Retinal pigment epithelial cell (primary cell): ENCODE data around the gene VPS26C.
"Not testable (repeated sequence)": the region's sequence is repeated elsewhere in the genome, so short reads cannot be mapped to it uniquely, and the experiment has no call there.

Experiments
- DNase-seq: peaks from one replicate; pipeline ENCODE4 v3.0.0-alpha.2; 2010; ENCODE audit warnings: low read depth
- H3K4me3 ChIP-seq: 2 replicates; pipeline ENCODE4 v1.5.1; 2011; ENCODE audit warnings: mild to moderate bottlenecking, low read length, control low read depth, moderate library complexity
- TF ChIP-seq, protein P1 (sequence below): conservative IDR thresholded peaks from 2 replicates; pipeline ENCODE4 v1.5.1; 2011; ENCODE audit warnings: low read depth, low read length, control low read depth, inconsistent platforms

The VPS26C gene

DNA sequence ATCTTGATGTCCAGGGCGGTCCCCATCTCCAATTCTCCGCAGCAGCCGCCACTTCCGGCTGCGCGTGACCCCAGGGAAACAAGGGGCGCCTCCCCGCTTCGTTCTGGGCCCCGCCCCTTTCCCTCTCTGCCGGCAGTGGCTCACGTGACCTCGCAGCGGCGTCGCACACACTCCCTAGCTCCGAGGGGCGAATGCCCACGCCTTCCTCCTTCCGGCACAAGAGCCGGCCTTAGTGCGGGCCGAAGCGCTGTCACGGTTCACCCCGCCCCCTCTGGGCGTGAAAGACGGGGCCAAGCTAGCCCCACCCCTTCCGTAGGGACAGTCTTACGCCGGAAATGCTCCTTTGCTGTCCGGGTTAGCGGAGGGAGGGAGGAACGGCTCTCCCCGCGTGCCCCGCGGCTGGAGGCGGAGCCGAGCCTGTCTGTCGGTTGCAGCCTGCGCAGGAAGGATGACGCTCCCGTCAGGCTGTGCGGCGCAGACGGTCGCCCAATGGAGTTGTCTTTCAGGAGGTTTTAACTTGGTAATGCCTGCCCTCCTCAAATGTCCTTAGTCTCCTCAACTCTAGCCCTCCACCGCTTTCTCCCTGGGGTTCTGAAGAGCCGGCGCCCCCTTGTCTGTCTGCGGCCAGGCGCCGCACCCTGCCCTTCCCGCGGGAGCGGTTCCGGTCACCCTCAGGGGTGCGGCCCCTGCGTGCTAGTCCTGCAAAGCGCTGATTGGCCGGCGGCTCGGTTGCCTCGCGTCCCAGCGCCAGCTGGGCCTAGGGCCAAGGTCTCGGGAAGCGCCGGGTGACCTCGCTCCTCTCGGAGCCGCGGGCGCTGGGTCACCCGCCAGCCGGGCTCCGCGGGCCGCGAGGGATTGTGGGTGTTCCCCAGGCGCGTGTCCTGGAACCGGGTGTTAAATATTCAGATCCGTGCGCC lies at the start of gene VPS26C:
TSS of gene VPS26C (minus strand) at position 66 of the 917 bp plus-strand sequence. CDS start at position 26, 40 bp downstream.
- TF ChIP-seq, protein P1, sequence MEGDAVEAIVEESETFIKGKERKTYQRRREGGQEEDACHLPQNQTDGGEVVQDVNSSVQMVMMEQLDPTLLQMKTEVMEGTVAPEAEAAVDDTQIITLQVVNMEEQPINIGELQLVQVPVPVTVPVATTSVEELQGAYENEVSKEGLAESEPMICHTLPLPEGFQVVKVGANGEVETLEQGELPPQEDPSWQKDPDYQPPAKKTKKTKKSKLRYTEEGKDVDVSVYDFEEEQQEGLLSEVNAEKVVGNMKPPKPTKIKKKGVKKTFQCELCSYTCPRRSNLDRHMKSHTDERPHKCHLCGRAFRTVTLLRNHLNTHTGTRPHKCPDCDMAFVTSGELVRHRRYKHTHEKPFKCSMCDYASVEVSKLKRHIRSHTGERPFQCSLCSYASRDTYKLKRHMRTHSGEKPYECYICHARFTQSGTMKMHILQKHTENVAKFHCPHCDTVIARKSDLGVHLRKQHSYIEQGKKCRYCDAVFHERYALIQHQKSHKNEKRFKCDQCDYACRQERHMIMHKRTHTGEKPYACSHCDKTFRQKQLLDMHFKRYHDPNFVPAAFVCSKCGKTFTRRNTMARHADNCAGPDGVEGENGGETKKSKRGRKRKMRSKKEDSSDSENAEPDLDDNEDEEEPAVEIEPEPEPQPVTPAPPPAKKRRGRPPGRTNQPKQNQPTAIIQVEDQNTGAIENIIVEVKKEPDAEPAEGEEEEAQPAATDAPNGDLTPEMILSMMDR = no peak
- peak within 1 kb of the TSS; percentile 62 for H3K4me3 ChIP-seq
- peak; percentile 98 for DNase-seq

DNA sequence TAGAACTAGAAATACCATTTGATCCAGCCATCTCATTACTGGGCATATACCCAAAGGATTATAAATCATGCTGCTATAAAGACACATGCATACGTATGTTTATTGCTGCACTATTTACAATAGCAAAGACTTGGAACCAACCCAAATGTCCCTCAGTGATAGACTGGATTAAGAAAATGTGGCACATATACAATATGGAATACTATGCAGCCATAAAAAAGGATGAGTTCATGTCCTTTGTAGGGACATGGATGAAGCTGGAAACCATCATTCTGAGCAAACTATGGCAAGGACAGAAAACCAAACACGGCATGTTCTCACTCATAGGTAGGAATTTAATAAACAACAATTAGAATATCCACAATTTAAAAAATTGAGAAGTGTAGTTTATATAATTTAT lies 48.9 kb upstream of the VPS26C start:
- DNase-seq = not testable (repeated sequence)

DNA sequence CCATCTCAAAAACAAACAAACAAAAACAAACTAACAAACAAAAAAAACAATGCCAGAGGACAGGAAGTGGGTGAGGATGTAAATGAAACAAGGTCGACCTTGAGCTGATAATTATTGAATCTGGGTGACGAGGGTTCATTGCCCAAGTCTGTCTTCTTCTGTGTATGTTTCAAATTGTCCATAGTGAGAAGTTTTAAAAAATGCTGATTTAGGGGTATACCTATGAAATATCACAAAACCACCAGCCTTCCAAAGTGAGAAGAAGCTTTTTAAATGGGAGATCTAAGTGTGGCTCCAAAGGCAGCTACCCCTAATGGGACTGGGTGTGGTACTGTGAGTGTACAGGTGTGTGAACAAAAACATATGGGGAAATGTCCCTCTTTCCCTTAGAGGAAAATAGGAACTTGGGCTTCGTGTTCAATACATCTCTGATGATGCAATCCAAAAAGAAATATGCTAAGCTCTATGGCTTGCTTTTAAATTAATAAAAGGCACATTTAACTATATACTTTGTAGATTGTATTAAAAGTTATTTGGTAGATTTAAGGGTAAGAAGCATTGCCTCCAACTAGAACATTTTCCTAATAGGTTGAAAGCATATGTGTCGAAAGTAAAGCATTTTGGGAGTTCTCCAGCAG lies 33.1 kb upstream of the VPS26C start:
- no peak for DNase-seq
- H3K4me3 ChIP-seq = no peak overlapping the region
- TF ChIP-seq, protein P1 = no peak

More for the DNA sequence above, 48.9 kb upstream of the VPS26C start:
- H3K4me3 ChIP-seq = not testable (repeated sequence)

GRCh38 chr21:37297364-37297763 lies 30.2 kb upstream of the VPS26C start:
- DNase-seq = no peak
- TF ChIP-seq, protein P1 = no peak
- no peak overlapping the region for H3K4me3 ChIP-seq

GRCh38 chr21:37294679-37295078 lies 27.5 kb upstream of the VPS26C start:
- TF ChIP-seq, protein P1 = no peak
- no peak for DNase-seq
- no peak overlapping the region for H3K4me3 ChIP-seq

DNA sequence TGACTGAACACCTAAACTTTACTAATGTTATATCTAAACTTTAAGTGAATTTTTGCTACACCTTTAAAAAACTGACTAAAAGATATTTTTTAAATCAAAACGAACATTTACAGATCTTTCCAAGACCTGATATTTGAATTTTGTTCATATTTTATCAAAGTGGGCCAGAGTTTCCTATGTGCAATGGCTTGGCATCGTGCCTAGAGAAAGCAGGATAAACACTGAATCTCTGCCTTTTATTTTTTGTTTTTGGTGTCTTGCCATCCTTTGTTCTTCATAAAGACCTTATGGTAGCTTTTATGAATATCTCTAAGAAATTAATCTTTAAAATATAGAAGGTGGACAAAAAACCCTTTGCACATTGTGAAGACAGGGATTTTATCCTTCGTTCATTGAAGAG lies 25.8 kb upstream of the VPS26C start:
- TF ChIP-seq, protein P1 = no peak
- no peak for DNase-seq
- no peak overlapping the region for H3K4me3 ChIP-seq

GRCh38 chr21:37292041-37292440 lies 24.9 kb upstream of the VPS26C start:
- no peak for DNase-seq
- TF ChIP-seq, protein P1 = no peak
- H3K4me3 ChIP-seq = no peak overlapping the region

DNA sequence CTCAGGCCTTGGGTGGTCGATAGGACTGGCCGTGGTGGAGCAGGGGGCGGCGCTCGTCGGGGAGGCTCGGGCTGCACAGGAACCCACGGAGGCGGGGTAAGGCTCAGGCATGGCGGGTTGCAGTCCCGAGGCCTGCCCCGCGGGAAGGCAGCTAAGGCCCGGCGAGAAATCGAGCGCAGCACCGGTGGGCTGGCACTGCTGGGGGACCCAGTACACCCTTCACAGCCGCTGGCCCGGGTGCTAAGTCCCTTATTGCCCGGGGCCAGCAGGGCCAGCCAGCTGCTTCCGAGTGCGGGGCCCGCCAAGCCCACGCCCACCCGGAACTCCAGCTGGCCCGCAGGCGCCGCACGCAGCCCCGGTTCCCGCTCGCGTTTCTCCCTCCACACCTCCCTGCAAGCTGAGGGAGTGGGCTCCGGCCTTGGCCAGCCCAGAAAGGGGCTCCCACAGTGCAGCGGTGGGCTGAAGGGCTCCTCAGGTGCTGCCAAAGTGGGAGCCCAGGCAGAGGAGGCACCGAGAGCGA lies 16.1 kb upstream of the VPS26C start:
- not testable (repeated sequence) for H3K4me3 ChIP-seq, DNase-seq

- not testable (repeated sequence) for DNase-seq, H3K4me3 ChIP-seq
These were observed 15.5 kb upstream of the VPS26C start for GRCh38 chr21:37282602-37283001.
